GM19240 (cell line): ENCODE measurements around the gene SGIP1.

Experiments
- DNase-seq: peaks from one replicate; pipeline ENCODE4 v3.0.0; 2011; ENCODE audit warnings: low spot score; ENCODE audit not compliant: insufficient read length

The SGIP1 gene

DNA sequence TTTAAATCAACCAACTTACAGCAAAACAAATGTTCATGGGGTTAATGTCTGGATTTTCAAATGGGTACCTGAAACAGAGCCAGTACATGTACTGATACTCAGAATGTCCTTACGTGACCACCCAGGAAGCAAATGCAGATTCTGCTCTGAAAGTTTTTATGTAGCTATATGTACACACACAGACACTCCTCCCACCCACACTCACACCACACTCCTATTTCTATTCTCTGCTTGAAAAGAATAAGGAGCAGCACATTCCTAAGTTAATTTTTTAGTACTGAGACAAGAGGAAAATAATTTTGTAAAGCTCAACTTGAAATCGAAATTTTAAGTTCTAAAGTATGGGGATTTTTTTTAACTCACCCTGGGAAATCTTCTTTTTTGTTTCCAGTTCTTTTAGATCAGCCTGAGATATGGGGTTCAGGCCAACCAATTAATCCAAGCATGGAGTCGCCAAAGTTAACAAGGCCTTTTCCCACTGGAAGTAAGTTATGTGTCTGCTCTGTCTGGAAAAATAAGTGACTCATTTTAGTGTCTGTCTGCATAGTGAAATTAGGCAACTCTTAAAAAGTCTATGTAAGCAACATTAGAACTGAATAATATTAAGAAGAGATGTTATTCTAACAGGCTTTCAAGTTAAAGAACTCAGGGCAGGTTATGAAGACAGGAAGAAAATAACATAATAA is 142.8 kb downstream of the SGIP1 start:
- DNase-seq = no peak

DNA sequence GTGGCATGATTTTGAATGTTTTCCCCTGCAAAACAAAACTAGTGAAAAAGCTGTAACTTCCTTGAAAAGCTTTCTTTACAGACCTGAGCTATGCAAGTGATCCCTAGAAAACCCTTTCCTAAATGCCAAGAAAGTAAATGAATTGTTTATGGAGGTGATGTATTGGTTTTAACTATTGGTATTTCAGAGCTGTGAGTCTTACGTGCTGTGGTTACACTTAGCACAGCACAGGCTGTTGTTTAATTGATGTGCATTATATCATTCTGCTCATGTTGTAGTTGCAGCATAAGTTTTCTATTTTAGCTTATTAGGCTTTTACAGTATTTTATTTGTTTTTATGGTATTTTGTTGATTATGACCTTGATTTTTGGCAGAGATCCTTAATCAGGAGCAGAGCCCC is 144.2 kb downstream of the SGIP1 start:
- DNase-seq = no peak

DNA sequence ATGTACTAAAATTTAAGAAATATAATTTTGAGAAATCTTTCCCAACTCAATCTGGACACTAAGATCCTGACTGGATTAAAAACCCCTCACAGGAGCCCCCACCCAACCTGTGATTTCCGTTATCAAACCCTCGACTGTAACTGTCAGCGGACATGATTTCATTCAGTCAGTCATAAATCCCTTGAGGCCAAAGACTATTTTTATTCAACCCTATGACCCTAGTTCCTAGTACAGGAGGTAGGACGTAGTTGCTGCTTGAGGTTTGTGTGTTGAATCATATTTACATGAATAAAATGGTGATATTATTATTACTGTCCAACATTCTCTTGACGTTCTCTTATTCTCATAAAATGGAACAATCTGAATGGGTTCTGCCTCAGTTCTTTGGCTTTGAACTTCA is 145.2 kb downstream of the SGIP1 start:
- no peak for DNase-seq

DNA sequence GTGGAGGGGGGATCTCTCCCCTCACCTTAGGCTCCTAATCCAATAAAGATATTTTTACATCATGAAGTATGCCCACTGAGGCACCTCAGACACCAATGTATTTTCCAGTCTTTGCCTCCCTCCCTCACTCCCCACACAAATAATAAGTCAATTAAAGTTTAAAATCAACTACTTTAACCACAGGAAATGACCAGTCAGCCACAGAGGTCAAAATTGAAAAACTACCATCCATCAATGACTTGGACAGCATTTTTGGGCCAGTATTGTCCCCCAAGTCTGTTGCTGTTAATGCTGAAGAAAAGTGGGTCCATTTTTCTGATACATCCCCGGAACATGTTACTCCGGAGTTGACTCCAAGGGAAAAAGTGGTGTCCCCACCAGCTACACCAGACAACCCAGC is 147.7 kb downstream of the SGIP1 start:
- no peak for DNase-seq

DNA sequence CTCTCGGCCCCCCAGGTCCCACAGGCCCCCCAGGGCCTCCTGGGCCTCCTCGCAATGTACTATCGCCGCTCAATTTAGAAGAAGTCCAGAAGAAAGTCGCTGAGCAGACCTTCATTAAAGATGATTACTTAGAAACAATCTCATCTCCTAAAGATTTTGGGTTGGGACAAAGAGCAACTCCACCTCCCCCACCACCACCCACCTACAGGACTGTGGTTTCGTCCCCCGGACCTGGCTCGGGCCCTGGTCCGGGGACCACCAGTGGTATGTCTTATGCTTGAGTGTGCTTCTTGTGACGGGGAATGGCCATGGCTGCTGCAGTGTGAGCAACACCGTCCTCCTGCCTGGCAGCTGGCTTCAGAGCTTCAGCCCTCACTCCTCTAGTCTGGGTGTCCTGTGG is 148.2 kb downstream of the SGIP1 start:
- DNase-seq = no peak

DNA sequence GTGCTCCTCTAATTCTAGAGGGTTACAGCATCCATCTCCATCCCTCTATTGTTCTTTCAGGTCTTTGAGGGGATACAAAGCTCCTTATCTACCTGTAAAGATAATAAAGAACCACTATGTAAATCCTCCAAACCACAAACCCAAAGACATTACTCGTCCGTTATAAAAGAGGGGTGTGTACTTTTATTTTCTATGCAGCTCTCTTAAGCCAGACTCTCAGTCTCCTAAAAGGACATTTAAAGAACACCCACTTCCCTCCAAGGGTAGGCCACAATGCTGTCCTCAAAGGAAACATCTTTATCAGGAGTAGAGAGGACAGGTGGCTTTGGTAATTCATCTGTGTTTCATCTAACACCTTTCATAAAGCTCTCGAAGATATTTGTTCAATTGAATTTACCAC is 150.4 kb downstream of the SGIP1 start:
- no peak for DNase-seq

DNA sequence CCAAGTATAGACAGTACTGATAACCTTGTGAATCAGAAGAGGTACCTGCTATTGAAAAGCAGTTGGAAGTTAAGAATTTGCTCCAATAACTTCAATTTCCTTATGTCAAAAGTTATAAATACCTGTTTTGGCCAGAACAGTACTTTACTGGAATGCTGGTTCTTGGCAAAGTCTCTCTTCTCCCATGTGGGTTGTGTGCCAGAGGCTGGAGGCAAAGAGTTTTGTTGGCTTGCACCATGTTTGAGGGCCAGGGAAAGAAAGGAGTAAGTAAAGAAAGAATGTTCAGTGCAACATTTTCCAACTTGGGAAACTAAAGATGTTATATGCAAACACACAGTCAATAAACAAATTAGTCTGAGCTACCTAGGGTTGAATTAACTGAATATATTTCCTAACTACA is 151.3 kb downstream of the SGIP1 start:
- no peak for DNase-seq

DNA sequence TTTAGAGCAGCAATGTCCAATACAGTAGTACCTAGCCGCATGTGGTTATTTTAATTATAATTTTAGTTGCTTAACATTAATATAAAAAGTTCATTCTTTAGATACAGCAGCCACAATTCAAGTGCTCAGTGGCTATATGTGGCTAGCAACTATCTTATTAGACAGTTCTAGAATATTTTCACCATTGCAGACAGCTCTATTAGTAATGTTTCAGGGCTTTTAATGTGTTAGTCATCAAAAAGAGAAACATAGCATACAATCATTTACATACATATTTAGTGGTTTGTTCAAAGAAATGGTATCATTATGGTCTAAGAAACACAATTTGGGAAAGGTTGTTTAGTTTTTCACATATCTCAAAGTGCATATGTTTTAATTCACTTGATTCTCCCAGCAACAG is 151.7 kb downstream of the SGIP1 start:
- DNase-seq = no peak

DNA sequence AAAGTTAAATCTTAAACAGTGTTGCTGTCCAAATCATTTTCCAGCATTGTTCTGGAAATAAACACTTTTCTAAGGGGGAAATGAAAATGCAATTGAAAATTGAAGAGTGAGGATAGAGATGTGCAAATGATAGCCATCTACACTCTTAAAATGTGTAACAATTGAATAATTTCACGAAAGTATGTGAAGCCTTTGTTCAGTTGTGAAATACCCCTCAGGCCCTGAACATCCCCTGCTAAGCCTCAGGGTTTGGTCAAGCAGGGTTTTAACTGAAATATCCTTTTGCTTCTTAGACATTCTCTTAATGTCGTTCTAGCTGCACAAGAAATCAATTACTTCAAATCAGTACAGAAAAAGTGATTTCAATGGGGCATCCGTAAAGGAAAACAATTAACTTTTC is 152.5 kb downstream of the SGIP1 start:
- no peak for DNase-seq

DNA sequence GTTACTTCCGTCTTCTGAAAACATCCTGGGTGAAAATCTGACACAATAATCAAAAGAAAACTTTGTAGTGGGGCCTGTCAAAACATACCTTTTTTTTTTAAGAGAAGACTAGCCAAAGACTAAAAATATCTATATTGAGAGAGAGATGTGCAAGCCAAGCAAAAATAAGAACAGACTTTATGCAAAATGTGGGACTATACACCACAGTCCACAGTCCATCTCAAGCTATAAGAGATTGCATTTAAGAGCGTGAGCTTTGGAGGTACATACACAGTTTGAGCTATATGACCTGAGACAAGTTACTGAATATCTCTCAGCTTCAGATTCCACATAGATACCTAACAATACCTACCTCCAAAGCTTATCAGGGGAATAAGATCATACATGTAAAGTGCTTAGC is 153.4 kb downstream of the SGIP1 start:
- no peak for DNase-seq

DNA sequence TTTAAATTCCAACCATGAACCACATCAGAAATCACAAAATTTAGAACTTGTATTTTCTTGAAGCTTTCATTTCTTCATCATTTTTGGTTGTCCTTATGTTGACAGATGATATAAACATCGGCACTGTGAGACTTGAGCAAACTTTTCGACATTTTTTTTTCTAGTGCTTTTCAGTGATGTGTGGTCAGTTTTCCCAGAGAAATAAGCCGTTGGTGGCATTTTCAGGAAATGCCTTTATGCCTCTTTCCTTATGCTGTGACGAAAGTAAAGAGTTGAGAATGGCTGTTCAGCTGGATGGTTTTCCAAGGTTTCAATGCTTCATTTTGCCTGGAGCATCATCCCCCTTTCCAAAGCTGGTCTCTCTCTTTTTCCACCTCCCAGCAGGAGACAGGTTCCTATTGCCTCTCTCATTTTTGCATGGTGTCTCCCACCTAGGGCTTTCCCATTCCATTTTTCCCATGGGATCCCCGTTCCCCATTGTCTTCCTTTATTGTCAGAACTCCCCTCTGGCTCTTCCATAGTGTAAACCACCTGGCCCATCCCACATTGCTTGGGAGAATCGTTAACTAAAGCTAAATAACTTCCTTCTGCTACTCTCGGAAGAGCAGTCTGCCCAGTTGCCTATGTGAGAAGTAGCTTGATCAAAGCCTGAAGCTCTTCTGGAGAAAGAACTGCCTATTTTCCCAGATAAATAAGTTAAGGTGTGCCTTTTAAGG is 156.9 kb downstream of the SGIP1 start:
- no peak for DNase-seq

DNA sequence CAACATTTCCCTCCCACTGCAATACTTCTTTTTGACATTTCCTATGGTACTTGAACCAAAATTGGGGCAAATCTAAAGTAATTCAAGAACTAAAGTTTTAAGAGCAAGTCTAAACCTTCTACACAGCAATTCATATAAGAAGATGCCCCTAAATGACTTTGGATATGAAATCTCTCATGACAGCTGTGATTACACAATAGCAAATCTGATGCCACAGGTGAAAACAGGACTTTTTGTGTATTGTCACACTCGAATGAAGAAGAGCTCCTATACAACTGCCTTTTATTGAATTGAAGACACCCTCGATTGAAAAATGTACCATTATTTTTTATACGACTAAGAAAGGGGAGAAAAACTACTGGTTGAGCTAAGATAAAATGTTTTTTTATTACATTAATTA is 158.7 kb downstream of the SGIP1 start:
- DNase-seq = no peak

DNA sequence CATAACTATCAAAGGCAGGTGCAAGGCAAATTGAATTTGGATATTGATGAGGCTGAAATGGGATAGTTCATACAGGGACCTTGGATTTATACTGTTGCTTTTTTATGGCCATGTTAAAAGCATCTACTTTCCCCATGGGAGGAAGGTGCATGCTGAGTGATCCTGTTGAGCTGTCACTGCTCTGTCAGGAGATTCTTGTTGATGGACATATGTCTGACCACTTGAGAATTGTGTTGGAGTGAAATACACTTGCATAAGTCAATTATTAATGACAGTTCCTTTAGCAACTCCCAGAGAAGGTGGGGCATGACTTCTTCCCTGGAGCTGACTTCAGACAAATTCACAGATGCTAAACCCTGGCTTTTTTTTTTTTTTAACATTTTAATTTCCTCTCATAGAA is 159.9 kb downstream of the SGIP1 start:
- DNase-seq = no peak

DNA sequence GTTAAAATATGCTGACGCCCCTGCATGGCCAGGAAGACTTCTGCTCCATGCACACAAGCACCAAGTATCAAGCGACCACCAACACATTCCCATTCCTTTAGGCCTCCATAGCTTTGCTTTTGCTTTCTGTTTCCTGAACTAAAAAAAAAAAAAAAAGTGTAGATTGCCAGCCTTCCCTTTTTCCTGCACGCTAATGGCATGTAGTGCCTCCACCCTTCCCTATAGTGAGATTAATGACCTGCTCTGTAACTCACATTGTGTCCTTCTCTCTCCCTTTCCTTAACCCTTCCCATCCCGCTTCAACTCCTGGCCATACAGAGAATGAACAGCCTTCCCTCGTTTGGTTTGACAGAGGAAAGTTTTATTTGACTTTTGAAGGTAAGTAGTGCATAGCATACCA is 161.2 kb downstream of the SGIP1 start:
- DNase-seq = no peak

DNA sequence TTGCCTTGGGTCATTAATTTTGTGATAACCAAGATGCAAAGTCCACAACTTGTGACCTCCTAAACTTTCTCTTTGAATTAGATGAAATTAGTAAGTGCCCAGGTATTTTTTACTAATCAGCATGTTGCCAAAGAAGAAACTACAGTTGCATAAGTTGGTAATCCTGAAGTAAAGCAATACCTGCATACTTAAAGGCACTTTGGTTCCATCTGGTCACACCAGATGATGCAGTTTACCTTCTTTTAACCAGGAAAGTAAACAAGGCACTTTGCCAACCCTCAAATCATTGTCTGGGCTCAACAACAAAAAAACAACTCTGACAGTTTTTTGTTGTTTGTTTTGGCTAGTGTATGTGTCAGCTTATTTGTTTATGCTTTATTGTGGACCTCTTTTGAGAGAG is 162.8 kb downstream of the SGIP1 start:
- DNase-seq = no peak

DNA sequence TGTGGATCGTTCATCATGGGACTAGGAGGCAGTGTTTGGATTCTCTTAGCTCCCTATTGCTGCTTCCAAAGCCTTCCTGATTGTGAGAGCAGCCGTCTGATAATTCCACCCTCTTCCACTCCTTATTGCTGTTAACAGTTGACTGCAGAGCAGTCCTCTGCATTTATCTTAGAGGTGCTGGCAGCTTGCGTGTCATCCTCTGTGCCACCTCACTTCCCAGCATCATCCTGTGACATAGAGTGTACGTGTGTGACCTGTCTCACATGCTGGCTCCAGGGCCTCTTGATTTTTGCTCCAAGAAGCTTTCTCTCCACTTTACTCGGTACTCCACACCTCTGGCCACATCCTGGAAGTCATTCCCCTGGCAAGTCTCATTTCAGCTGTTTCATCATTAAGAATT is 165.3 kb downstream of the SGIP1 start:
- DNase-seq = no peak

DNA sequence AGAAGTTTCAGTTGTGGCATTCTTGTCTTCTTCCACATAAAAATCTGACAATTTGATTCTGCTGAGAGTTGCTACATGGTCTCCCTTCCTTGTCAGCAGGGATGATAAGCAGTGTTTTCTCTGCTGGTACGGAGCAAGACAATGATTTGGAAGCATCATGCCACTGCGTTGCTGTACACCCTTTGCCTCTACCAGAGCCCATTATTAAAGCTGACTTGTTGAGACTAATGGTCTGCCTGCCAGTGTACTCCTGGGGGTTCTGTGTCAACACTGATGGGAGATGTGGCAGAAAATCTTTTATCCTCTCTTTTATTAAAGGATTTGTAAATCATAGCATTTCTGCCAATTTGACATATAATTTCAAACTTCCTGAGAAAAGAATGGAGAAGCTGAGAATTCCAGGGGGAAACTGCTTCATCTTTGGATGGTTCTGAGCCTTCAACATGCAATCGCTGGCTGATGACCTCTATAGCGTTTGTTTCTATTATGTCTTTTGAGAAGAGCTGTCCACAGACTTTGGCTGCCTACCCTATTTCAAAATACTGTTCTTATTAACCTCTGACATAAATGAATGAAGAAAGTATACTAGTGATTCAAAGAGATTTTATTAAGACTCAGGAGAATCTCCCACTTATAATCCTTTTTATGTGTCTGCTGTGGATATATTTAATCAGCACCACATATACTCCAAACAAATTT is 170.4 kb downstream of the SGIP1 start:
- DNase-seq = no peak

DNA sequence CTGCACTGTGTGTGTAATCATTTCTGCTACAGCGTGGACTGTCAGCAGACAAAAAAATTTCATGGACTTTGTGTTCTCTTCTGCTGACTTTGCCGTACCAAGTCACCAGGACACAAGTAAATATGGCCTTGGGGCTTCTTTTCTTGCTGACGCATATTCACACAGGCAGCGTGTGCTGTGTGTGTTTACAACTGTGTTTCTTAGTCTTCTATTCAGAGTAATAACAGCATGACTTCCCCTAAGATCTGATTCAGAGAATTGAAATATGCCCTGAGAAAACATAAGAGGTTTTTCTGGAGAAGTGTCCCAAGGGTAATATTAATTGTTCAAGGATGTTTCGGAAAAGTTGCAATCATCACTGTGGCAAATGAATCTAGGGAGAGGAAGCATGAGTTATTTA is 171.2 kb downstream of the SGIP1 start:
- no peak for DNase-seq

DNA sequence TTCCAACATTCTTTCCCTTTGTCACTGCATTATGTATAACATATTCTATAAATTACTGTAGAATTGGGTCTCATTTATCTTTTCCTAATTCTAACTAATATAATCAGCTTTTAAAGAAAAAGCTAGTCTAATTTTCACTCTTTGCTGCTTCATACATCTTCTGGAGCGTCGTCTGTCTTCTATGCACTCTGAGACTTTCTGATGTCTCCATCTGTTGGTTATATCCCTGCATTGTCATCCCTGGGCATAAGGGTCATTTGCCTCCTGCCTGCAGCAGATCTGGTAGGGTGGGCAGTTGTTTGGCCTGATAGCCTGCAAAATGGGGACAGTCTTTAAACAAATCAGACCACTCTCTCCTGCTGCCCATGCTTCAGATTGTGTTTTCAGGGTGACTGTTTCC is 177.5 kb downstream of the SGIP1 start:
- DNase-seq = no peak

DNA sequence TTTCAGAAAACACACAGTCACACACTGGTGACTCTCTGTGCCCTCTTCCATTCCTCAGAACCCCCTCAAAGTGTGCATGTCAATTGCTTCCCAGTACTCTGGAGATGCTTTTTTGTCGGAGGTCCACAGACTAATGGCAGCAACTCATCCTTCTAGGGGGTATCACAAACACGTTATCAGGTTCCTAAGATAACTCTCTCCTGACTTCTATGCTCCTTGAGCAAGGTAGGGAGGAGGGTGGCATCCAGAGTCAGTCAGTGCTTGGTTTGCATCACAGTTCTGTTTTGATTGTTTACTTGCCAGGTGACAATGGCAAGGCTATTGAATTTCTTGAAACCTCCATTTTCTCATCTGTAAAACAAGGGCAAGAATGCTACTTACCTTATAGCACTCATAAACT is 178.9 kb downstream of the SGIP1 start:
- no peak for DNase-seq

DNA sequence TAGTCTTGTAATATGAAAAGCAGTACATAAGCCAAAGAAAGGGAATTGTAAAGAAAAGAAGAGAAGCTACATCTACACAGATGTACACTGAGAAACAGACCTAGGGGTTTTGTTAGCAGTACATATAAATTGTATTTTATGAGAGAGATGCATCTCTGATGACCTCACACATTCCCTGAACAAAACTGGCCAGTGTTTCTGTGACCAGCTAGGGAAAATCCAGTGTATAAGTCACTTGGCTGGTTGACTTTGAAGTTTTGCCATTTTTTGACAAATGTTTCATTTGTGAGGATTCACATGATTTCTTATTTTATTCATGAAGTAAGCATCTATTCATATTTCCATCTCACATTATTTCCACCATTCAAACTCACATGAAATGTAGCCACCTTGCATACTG is 190.0 kb downstream of the SGIP1 start:
- DNase-seq = no peak

DNA sequence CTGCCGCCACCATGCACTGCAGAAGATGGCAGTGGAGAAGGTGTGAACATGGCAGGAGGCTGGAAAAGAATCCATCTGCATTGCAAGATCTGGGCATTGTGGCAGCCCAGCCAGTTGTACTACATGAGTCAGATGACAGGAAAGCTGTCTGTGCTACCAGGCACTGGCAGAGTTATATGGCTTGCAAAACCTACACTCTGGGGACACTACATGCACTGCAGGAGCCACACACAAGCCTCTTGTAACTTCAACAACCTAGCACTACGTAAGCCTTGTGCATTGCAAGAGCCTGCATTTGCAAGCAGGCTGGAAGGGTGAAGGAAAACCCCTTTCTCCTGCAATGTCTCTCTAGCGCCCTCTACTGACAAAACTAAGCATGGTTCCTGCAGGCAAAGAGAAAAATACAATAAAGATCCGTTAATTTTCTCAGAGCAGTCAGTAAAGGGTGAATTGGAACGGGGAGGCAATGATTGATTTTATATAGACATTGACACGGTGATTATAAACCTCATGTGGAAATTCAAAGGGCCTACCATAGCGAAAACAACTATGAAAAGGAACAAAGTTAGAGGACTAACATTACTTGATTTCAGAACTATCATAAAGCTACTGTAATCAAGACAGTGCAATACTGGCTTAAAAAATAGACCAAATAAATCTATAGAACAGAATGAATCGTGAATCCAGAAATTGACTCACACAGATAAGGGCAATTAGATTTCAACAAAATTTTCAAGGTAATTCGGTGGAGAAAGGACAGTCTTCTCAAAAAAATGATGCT is 192.1 kb downstream of the SGIP1 start:
- DNase-seq = no peak
